GM21717 (cell line): ENCODE results near the gene RREB1.

ENCODE experiments used
- ATAC-seq: cut with Tn5 transposase; IDR thresholded peaks from one replicate; pipeline ENCODE4 v1.9.1; 2021; ENCODE audit warnings: mild to moderate bottlenecking, moderate library complexity; ENCODE audit not compliant: unreplicated experiment

Gene RREB1

GRCh38 chr6:7100072-7100752, 7.5 kb upstream of the RREB1 start:
- ATAC-seq, result peak; percentile 56

DNA sequence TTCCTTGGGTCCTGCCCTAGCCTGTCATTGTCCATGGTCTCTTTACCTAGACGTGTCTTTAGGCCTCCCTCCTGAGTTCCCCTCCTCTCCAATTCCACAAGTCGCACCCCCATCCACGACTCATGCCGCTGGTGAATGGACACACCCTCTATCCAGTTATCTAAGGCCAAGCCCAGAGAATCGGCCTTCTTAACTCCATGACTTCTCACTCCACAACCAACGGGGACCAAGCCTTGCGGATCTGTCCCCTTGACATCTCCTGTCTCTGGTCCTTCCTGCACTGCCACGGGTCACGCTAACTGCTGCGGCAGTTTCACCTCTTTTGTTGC, 7.0 kb upstream of the RREB1 start:
- no peak for ATAC-seq

DNA sequence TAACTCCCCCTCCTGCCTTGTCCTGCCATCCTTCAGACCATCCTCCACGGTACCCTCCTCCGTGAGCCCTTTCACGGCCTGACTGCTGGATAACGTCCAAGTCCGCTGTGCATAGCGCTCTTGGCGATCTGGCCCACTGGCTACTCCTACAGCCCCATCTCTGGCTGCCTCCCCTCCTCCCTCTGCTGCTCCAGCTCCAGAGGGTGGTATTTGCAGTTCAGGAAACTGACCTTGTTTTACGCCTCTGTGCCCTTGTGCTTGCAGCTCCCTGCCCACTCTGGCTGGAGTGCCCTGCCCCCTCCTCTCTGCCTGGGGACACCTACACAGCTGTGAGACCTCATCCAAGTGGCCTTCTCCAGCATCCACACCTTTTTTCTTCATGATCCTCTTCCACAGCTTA, 6.5 kb upstream of the RREB1 start:
- no peak for ATAC-seq

DNA sequence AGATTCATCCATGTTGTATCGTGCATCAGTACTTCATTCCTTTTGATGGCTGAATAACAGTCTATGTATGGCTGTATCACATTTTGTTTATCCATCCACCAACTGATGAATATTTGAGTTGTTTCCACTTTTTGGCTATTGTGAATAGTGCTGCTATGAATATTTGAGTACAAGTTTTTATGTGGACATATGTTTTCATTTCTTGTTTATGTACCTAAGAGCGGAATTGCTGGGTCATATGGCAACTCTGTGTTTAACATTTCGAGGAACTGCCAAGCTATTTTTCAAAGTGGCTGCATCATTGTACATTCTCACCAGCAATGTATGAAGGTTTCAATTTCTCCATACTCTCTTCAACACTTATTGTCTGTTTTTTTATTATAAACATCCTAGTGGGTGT, 3.0 kb upstream of the RREB1 start:
- no peak for ATAC-seq

- peak; percentile 10 for ATAC-seq
These were observed 1.5 kb upstream of the RREB1 start for GRCh38 chr6:7106215-7106751.

GRCh38 chr6:7106752-7107577, 796 bp upstream of the RREB1 start:
- peak; percentile 35 for ATAC-seq

GRCh38 chr6:7108196-7108963, 619 bp downstream of the RREB1 start:
- ATAC-seq, result no peak

DNA sequence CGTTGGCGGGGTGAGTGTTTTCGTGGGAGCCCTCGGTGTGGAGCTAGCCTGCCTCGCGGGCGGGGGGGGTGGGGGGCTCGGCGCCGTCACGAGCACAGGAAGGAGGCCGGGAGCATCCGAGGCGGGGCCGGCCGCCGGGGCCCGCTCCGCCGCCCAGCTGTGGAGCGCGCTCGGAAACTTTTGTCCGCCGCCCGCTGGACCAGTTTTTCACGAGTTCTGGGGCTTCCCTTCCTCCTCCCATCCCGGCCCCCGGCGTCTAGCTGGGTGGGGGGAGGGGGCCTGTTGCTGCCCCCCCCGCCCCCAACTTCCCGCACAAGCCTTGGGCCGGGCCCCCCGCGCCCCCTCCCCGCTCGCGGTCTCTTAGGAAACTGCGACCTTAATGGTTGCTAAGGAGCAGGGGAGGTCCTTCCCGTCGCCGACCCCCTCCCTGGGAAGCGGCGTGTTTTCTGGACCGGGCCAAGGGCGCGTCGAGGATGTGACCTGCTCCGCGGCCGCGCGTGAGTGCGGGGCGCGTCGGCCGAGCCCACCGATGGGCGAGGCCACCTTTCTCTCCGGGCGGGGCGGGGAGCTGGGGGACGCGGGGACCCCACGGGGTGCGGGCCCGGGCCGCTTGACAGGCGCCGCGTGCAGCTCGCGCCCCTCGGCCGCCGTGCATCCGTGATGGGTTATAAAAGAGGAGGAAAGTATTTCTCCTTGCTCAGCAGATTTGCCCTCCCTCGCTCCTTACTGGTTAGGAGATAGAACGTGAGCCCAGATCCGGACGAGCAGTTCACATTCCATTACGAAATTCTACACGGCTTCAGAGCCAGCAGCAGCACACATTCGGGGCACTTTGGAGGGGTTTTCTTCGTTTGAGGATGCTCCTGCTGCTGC, 1.4 kb downstream of the RREB1 start:
- no peak for ATAC-seq

- no peak for ATAC-seq
These were observed 2.5 kb downstream of the RREB1 start for GRCh38 chr6:7110092-7110792.

- ATAC-seq, result no peak
These were observed 3.4 kb downstream of the RREB1 start for GRCh38 chr6:7111095-7111690.

DNA sequence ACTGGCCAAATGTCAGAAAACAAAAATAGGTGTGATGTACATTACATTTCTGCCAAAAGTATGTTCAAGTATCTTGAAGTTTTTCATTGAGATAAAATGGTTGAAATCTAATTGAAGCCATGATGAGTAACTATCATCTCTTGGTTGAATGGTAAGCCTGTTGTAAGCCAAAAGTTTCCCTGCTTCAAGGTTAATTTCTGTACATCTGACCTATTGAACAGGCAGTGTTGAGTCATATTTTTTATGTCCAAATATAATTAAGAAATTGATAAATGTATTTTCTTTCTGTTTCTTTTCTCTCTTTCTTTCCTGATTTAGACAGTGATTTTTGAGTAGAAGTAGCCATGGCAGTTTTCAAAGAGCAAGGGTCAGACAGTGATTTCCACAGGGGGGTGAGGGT, 4.4 kb downstream of the RREB1 start:
- ATAC-seq, result no peak

DNA sequence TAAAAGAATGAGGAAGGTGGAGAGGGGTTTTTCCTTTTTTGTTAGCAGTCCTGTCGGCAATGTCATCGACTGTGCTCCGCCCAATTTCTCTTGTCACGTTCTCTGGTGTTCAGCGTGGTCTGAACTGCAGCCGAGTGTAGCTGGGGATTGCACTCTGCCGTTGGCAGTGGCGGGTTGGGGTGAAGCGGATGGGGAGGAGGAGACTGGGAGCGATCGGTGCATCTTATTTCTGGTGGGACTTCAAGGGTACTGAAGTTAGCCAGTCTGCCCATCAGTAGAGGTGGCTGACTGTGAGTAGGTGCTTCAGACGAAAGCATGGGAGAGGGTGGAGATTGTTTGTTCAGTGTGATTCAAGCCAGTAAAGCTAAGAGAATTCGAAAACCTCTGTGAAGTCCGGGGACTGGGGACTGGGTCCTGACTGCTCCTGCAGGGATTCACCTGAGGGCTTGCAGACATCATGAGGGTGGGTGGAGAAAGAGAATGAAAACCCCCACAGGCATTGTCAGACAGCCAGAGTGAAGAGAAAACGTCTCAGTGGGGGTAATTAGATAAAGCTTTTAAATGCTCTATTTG, 5.1 kb downstream of the RREB1 start:
- peak; percentile 39 for ATAC-seq

- ATAC-seq, result no peak
These were observed 7.1 kb downstream of the RREB1 start for GRCh38 chr6:7114744-7115458.

- no peak for ATAC-seq
These were observed 7.9 kb downstream of the RREB1 start for GRCh38 chr6:7115543-7116231.

DNA sequence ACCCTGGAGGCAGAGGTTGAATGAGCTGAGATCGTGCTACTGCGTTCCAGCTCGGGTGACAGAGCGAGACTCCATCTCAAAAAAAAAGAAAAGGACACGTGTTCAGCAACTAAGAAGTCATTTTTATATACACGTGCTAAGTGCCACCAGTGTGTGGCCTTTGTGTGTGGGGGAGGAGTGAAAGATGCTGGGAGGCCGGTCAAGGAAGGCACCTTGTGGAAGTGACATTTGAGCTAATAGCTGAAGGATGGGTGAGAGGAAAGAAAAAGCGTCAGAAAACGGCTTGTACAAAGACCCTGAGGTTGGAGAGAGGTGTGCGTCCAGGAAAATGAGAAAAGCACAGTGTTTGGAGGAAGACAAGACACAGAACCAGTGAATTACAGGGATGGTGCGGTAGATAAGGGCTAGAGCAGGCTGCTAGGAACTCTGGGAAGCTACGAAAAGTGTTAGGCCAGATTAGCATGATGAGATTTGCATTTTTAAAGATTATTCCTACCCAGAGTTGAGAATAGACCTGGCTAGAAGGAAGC, 11.6 kb downstream of the RREB1 start:
- ATAC-seq, result no peak

DNA sequence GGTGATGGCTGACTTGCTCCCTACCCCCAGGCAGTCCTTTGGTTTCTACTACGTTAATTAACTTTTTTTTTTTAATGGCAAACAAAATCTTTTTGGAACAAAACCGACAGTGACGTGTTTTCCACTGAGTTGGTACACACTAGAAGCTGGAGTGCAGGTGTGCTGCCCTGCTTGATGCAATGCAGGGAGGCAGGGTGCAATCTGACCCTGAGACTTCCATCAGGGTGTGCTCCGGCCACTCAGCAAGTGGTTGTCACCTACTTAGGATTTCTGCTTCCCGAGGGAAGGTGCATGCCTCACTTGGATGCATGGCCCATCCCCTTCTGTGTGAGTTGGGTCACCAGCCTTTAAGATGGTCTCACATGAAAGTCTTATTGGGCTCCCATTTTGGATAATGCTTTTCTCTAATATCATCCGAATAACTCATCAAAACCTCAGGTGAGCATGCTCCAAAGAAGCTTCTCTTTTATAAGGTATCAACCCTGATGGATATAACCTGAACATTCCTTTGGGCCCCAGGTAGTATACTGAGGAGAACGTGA, 14.0 kb downstream of the RREB1 start:
- no peak for ATAC-seq

DNA sequence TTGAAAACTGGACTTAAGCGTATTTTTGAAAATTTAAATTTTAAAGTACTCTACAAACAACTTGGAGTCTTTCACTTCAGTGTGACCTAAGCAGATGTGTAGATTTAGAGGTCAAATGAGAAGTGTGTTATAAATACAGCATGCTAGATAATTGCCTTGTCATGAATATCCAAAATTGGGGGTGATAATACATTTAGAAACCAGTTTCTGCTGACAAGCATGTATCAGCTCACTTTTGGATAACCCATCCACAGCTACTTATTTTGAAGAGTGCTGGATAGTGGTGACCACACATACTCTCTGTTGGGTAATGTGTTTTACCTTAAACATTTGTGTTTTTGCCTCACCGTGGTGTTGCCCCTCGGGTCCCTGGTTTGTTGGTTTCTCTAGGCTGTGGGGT, 14.9 kb downstream of the RREB1 start:
- no peak for ATAC-seq

DNA sequence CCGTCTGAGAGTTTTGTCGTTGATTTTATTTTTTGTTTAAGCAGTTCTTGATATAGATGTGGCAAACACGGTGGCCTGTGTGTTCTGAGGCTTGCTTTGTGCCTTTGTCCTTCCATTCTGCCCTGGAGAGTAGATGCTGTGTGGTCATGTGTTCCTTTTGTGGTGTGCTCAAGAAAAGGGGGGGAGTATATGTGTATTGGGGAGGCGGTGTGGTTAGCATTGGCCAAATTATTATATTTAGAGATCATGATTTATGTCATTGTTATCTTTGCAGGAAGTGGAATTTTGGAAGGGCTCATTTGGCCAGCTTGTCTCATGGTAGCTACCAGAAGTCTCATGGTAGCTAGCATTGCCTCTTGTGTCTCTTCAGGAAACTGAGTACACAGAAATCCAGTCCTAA, 16.4 kb downstream of the RREB1 start:
- ATAC-seq, result no peak
